ENCODE results near the gene TMEM45B. TPM values are rescaled to one million over a fixed set of nuclear protein-coding genes. Genes with fewer than 3 reads are reported as not detected.

TMEM45B gene
- total RNA-seq = 16.4 TPM
- long read RNA-seq, transcript TMEM45B-201 (6 exons, 2,234 nt) = major isoform, 10 of 20 reads
- long read RNA-seq, partial matches to known transcripts = 4 of 20 reads
- long read RNA-seq, other reads (novel, unspliced or antisense) = 6 of 20 reads

DNA sequence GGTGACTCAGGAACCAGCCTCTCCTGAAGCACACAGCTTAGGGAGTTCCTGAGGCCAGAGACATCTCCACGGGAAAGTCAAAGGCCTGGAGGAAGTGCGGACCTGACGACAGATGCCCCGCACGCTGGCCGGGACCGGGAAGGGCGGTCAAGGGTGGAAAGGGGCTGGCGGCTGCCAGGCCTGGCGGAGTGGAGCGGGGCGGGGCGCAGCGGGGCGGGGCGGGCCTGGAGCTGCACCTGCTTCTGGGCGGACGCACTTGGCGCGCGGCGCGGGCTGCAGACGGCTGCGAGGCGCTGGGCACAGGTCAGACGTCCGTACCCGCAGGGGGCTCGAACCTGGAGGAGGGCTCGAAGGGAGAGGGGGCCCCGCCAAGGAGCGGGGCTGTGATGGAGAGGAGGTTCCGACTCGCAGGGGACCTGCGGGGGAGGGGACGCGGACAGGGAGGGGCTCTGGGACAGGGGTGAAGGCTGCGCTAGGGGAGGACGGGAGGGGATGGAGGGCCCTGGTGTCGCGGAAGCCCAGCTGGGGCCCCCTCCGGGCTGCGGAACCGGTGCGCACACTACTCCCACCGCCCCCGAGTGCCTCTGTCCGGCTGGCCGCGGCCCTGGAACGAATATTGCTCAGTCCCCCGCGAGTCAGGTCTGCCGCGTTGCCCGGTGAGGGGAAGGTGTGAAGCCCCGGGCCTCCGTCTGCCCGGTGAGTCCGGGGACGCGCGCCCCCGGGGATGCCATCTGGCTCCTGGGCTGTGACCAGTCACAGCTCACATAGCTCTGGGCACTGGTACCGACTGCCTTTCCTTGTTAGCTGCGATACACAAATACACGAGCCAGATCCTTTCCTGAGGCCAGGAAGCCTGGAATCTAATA, at the start of gene TMEM45B:
Gene TMEM45B (plus strand): TSS at position 253 of the 866 bp plus-strand sequence. CDS start 36,635 bp downstream, outside the sequence.
- ATAC-seq (peak; percentile 94), DNase-seq (peak; percentile 88)
- H3K4me3 ChIP-seq = peak within 1 kb of the TSS; percentile 46
- no peaks in the 10 kb centered on the region for H3K4me1 ChIP-seq
- H3K36me3 ChIP-seq = no peaks in the 10 kb centered on the region
- TF ChIP-seq CTCF (IDR thresholded peaks at IDR 0.05) = no peak
- no peaks in the 10 kb centered on the region for H3K27me3 ChIP-seq
- peak within 1 kb of the TSS; percentile 6 for H3K27ac ChIP-seq
- no peaks in the 10 kb centered on the region for H3K9me3 ChIP-seq
- intact Hi-C loops (cut with DNase I) = no loop called here

DNA sequence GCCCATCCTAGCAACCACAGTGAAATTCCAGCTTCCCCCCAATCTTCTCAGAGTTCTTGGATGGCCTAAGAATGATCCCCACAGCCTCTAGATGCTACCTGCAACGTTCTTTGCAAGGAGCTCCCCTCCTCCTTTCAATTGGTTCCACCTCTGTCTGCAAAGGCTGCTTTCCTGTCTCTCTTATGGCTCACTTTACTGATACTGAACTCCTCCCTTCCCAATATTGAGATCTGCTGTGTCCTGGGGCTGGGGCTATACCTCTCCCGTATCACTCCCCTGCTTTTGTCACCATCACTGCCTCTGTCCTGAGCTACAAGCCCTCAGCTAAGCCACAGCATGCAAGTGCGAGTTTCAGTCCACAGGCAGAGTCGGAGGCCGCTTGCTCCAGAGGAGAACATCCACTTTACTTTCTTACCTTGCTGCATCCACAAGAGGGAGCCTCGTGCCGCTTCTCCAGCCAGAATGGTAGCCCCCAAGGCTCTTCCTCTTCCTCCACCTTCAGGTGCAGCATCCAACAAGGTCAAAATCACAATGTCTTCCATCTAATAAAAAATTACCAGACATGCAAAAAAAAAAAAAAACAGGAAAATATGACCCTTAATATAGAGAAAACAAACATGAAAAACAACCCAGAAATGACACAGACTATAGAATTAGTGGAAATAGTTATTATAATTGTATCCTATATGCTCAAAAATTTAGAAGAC, 48.6 kb upstream of the TMEM45B start:
- Histone ChIP-seq H3K4me1 (no peaks in the 10 kb centered on the region), H3K27ac (no peak overlapping the region), H3K36me3 (no peaks in the 10 kb centered on the region), H3K4me3 (no peak overlapping the region), H3K9me3 (peaks cover 4% of the 10 kb centered on the region), H3K27me3 (no peaks in the 10 kb centered on the region)
- no peak for DNase-seq
- TF ChIP-seq CTCF (IDR thresholded peaks at IDR 0.05) = peak; percentile 45
- intact Hi-C loops (cut with DNase I) = no loop called here
- peak; percentile 81 for ATAC-seq

DNA sequence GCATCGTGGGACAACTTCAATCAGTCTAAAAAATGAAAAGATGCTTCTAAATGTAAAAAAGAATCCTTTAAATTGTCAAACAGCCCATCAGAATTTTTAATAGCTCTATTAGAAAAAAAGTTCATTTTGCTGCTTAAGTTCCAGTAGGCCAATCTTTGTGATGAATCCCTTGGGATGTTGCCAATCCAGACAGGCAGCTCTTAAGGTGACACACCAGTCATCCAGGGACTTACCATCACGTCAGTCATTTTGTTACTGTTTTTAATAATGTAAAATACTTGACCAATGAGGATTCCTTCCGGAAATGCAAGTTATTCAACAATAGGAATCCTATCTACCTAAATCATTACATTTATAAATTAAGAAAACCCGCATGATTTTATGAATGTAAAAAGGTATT, 47.8 kb upstream of the TMEM45B start:
- H3K4me3 ChIP-seq = no peak overlapping the region
- H3K4me1 ChIP-seq = no peaks in the 10 kb centered on the region
- no peaks in the 10 kb centered on the region for H3K27me3 ChIP-seq
- H3K9me3 ChIP-seq = peaks cover 4% of the 10 kb centered on the region
- DNase-seq = no peak
- no peak overlapping the region for H3K27ac ChIP-seq
- no peaks in the 10 kb centered on the region for H3K36me3 ChIP-seq
- no peak for TF ChIP-seq CTCF (IDR thresholded peaks at IDR 0.05)
- intact Hi-C loops (cut with DNase I) = no loop called here
- ATAC-seq = no peak

DNA sequence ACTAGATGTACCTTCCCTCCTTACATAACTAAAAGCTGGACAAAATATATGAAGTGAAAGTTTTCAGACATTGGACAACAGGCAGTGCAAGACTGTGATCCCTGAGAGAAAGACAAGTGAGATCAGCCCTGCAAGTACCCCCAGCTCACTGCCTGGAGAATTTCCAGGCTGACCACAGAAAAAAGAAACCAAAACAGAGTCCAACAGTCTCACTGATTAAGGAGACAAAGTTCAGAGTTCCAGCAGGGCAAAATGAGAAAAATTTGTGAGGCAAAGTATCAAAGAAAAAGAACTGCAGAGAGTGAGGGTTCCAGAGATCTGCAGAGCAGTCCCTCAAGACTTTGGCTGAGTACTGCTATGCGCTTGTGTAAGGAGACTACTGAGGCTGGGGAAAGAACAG, 47.3 kb upstream of the TMEM45B start:
- no peak for ATAC-seq

DNA sequence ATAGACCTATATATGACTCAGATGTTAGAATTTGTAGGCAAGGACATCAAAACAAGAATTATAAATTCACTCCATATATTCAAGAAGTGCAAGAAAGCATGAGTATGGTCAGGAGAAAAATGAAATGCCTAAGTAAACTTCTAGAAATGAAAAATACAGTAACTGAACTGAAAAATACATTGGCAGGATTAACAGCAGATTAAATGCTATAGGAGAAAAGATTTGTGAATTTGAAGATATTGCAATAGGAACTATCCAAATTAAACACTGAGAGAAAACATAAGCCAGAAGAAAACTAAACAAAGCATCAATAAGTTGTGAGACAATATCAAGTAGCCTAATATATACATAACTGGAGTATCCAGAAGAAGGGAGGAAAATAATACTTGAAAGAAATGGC, 46.6 kb upstream of the TMEM45B start:
- no peak overlapping the region for H3K27ac ChIP-seq
- DNase-seq = no peak
- no peaks in the 10 kb centered on the region for H3K27me3 ChIP-seq
- no peak overlapping the region for H3K4me3 ChIP-seq
- no peak for ATAC-seq
- no peaks in the 10 kb centered on the region for H3K36me3 ChIP-seq
- peaks cover 4% of the 10 kb centered on the region for H3K9me3 ChIP-seq
- no peak for TF ChIP-seq CTCF (IDR thresholded peaks at IDR 0.05)
- intact Hi-C loops (cut with DNase I) = no loop called here
- H3K4me1 ChIP-seq = no peaks in the 10 kb centered on the region

More for the DNA sequence above, 47.3 kb upstream of the TMEM45B start:
- Histone ChIP-seq H3K36me3 (no peaks in the 10 kb centered on the region), H3K4me1 (no peaks in the 10 kb centered on the region), H3K27me3 (no peaks in the 10 kb centered on the region), H3K9me3 (peaks cover 4% of the 10 kb centered on the region), H3K4me3 (no peak overlapping the region), H3K27ac (no peak overlapping the region)
- intact Hi-C loops (cut with DNase I) = no loop called here
- DNase-seq = no peak
- TF ChIP-seq CTCF (IDR thresholded peaks at IDR 0.05) = no peak
